ENCODE results near the gene FTO.

Gene FTO

DNA sequence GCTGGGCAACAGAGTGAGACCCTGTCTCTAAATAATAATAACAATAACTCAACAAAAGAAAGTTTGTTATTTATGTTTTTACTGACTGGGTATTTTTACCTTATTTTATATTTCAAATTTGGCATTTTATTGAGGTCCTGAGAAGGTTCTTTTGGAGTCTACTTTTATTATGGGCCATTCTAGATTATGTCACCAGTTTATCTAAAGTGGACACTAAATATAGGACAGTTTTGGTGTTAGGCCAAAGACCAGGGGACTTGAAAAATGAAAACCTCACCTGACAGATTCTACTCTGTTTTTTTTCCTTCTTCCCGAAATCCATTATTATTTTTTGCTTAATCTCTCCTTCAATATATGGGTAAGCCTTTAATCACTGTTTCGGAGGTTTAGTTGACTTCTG lies 8.1 kb downstream of the FTO start:
- no peak for DNase-seq

- DNase-seq: peak; percentile 42
Measured at GRCh38 chr16:53713403-53714204, 9.6 kb downstream of the FTO start.

DNA sequence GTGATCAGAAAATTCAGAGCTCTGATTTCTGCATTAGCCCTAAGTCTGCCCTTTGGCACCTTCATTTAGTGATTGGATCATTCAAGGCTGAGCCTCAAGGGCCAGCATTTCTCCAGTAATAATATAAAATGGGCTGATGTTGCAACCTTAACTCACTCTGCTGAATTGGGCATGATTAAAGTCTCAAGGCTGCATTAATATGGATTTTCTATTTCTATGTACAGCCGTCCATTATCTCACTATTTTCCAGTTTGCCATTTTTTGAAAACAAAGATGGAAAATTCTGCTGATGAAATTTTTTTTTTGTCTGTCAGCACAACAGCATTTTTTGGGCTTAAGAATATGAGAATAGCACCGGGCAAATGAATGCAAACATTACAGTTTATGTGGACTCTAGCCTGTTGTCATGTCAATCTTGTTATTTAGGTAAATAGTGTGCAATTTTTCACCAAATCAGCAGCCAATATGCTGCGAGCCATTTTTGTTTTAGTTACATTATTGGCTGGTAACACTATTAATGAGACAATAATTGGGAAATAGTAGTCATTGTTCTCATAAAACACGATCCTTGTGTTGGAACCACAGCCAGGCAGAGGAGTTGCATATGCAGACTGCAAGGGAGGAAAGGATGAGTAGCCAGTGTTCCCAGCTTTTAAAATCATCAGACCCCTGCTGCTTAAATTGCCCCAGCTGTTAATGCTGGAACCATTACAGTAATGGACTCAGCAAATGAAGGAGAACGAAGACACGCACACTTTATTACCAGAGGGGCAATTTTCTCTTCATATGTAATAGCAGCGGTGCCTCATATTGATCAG lies 10.5 kb downstream of the FTO start:
- peak; percentile 82 for DNase-seq

GRCh38 chr16:53715023-53715384 lies 11.0 kb downstream of the FTO start:
- no peak for DNase-seq

DNA sequence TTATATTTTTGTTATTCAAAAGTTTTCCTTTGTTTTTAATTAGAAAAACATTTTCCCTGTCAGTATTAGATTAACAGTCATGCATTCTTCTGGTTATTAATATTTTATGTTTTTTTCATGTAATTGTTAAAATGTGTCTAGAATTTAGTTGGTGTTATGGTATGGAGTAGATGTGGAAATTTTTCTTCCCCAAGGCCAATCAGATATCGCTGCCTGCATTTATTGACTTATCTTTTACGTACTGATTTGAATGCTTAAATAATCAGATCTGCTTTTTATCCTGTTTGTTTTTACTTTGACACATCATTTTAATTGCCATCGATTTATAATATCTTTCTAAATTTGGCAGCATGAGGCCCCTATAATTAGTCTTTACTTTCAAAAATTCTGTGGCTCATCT lies 13.6 kb downstream of the FTO start:
- no peak for DNase-seq

GRCh38 chr16:53721017-53721416 lies 17.1 kb downstream of the FTO start:
- no peak for DNase-seq

- peak; percentile 63 for DNase-seq
Measured at GRCh38 chr16:53726625-53727024, 22.7 kb downstream of the FTO start.

DNA sequence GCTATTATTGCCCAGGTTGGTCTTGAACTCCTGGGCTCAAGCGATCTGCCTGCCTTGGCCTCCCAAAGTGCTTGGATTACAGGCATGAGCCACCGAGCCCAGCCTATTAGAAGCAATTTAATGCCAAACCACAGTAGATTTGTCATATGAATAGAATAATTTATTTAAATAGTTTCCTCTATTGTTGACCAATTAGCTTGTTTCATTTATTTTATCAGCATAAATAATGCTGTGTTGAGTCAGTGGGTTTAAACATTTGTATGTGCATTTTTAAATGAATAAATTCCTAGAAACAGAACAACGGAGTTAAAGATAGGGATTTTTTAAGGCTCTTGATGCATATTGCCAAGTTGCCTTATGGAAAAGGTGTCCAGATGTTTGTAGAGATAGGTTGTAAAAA lies 26.7 kb downstream of the FTO start:
- no peak for DNase-seq

GRCh38 chr16:53732296-53732929 lies 28.5 kb downstream of the FTO start:
- DNase-seq: no peak

DNA sequence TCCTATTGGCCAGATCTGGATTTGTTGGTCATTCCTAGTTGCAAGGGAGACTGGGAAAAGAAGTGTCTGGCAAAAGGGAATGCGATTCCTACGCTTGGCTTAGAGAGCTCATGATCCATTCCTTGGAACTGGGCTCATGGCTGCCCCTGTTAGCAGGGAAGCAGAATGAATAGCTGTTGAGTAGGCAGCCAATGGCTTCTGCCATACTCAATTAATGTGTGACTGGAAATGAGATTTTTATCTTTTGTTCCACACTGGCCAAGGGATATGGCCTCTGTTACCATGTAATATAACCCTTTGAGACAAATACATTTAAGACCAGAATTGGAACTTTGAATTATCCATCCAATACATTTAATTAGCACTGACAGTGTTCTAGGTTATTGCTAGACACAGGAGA lies 31.0 kb downstream of the FTO start:
- DNase-seq: peak; percentile 21

DNA sequence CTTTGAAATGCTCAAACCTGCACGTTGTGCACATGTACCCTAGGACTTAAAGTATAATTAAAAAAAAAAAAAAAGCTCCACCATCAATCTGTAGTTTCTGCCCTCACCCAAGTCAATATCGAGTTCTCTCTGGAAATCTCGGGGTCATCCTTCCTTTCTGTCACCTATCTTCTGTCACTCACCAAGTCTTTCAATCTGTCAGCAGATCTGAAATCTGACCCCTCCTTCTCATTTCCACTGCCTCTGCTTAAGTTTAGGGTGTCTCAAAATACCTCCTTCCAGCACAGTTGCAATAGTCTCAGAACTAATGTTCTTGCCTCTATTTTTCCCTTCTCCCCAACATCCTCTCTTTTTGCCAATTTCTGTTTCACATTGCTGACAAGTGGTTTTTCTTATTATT lies 32.3 kb downstream of the FTO start:
- DNase-seq: no peak

DNA sequence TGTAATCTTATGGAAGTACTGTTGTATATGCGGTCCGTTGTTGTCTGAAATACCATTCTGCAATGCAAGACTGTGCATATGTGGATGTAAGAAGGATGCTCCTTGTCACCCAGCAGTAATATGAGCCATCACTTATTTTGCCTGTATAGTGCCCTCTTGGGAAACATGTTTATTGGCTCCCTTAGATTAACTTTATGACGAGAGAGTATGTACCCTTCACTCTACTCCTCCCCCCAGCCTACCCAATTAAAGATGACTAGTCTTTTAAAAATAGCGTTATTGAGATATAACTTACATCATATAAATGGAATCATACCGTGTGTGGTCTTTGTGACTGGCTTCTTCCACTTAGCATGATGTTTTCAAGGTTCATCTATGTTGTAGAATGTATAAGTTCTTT lies 33.6 kb downstream of the FTO start:
- DNase-seq: no peak

DNA sequence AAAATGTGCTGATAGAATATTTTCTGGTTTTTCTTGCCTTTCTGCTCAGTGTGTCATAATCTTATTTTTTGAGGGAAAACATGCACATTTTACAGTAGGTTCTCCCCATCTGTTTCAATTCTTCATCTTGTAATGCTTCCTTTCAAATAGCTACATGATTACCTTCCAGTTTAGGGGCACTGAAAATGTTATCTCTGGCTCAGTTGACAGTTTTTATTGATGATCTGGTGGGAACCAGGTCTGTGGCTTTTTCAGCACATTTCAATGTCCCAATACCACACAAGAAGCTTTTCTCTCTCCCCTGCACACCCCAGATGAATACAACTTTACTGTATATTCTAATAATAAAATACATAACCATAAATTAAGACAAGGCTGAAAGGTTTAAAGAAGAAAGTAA lies 36.5 kb downstream of the FTO start:
- DNase-seq: no peak

DNA sequence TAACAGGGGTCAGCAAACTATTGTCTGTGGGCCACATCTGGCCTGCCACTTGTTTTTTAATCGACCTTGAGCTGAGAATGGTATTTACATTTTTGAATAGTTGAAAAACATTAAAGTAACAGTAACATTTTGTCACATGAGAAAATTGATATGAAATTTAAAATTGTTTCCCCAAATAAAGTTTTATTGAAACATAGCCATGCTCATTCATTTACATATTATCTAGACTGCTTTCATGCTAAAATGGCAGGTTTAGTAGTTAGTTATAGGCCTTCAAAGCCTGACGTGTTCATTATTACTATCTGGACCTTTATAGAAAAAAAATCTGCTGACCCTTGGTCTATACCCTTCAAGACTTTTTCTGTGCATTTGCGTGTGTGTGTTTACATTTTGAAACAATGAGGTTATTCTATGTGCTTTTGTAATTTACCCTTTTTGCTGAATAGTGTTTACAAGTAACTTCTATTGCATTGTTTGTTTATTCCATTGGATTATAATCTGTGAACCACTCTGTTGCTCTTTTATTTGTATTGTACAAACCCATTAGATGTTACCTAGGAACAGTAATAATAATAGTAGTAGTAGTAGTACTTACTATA lies 37.1 kb downstream of the FTO start:
- DNase-seq: no peak

GRCh38 chr16:53741546-53741945 lies 37.6 kb downstream of the FTO start:
- no peak for DNase-seq

DNA sequence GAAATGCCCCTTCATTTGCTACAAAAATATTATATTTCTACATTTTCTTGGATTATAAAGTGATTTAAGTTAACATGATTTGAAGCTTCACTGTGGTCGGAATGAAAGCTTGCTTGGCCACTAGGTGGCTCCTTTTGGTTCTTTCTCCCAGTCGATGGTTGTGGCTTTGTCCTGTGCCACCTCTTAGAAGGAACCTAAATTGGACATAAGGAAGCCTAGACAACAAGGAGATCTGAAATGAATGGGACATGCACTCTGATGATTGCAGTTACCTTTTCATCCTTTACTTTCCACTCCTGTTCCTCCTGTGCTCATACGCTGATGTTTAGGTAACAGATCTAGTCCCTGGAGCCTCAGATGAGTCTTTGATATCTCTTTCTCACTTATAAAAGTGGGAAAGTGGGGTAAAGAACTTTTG lies 39.2 kb downstream of the FTO start:
- DNase-seq: no peak

GRCh38 chr16:53744449-53744848 lies 40.5 kb downstream of the FTO start:
- DNase-seq: no peak

- DNase-seq: peak; percentile 39
Measured at GRCh38 chr16:53745086-53745485, 41.1 kb downstream of the FTO start.

GRCh38 chr16:53745753-53746266 lies 41.9 kb downstream of the FTO start:
- DNase-seq: peak; percentile 32

DNA sequence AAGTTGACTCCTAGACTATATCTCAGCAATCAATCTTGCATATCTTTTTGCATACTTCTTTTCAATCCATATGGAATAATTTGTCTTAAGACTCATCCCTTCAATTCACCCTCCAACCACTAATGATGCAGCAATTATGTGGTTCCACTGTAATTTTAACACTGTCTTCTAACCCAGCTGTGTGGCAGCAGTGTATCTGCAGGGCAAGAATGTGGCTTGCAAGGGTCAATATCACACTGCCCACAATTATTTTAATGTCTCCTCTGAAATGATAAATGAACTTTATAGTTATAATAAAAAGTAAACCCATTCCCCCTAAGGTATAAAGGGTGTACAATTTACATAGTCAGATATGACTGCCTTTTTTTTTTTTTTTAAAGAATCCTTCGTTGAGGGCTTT lies 48.6 kb downstream of the FTO start:
- DNase-seq: no peak

GRCh38 chr16:53753431-53753830 lies 49.5 kb downstream of the FTO start:
- DNase-seq: no peak

- DNase-seq: no peak
Measured at GRCh38 chr16:53755026-53755910, 51.3 kb downstream of the FTO start.
